TTC549 (cell line): Measurements from ENCODE around the gene IL4.
"Not testable (repeated sequence)": the region's sequence is repeated elsewhere in the genome, so short reads cannot be mapped to it uniquely, and the experiment has no call there.

Experiments used
- FAIRE-seq: peaks from 2 replicates; lab custom pipeline; 2012; peaks lifted over from hg19 to GRCh38; lab: Jason Lieb, UNC

IL4 gene

DNA sequence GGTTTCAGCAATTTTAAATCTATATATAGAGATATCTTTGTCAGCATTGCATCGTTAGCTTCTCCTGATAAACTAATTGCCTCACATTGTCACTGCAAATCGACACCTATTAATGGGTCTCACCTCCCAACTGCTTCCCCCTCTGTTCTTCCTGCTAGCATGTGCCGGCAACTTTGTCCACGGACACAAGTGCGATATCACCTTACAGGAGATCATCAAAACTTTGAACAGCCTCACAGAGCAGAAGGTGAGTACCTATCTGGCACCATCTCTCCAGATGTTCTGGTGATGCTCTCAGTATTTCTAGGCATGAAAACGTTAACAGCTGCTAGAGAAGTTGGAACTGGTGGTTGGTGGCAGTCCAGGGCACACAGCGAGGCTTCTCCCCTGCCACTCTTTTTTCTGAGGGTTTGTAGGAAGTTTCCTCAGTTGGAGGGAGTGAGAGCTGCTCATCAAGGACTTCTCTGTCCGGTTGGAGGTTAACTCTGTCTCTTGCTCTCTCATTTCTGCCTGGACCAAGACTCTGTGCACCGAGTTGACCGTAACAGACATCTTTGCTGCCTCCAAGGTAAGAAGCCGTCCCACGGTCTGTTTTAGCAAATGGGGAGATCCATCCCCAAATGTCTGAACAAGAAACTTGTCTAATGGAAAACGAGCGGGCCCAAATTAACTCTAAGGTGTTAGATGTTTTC, at the start of gene IL4:
Gene IL4 (plus strand): TSS at position 51 of the 692 bp plus-strand sequence. CDS start 62 bp downstream, at position 113.
- FAIRE-seq = no peak

DNA sequence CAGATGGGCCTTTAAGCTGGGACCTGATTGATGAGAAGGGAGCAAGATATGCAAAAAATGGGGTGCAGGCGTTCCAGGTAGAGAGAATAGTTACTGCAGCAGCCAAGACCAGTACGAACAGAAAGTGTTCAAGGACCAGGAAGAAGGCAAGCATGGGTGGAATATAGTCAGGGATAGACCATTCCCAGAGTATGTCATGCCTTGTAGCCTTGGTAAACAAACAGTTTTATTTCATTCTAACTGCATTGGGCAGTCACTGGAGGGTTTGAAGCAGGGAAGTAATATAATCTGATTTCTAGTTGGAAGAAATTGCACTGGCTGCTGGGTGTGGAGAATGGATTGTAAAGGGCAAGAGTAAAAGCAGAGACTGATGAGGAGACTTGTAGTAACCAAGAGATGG, 46.3 kb upstream of the IL4 start:
- FAIRE-seq = no peak

DNA sequence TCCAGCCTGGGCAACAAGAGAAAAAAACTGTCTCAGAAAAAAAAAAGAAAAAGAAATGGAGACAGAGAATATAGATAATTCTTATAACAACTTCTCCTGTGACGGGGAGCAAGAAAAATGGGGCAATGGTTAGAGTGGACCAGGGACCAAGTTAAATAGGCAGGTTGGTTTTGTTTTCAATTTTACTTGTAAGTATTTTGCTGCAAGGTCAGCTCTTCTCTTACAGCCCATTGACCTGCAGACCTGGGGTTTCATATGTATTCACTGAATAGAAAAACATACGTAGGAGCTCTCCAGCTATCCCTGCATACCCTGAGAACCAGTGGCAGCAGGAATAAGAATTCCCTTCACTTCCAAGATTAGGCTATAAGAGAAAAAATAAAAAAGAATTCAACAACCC, 45.0 kb upstream of the IL4 start:
- no peak for FAIRE-seq

DNA sequence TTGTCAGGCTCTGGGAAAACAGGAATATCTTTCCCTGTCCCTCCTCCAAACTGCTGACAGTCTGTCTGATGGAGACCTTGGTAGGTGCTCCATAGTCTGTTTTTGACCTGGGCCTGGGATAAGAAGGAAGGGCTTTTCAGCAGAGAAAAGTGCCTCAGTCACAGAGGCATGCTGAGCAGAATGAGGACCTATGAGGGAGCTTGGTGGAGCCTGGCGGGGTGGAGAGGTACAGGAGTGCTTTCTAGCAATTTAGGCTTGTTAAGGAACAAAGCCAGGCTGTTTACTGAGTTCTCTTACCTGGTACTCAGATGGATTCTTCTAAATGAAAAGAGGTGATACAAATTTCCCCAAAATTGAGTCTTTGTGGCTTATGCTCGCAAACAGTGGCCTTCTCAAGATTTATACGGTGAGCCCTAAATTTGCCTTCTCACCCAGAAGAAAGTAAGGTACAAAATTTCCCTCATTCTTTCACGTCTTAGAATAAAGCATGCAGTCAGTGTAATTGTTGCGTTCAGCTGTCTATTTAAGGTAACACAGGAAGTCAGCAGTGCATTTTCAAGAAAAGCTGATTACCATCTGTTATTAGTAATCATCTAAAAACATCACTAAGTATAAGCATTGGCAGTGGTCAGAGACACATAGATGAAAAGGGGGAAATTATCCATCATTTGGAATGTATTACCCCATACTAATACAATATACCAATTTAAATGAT, 44.4 kb upstream of the IL4 start:
- FAIRE-seq = no peak

DNA sequence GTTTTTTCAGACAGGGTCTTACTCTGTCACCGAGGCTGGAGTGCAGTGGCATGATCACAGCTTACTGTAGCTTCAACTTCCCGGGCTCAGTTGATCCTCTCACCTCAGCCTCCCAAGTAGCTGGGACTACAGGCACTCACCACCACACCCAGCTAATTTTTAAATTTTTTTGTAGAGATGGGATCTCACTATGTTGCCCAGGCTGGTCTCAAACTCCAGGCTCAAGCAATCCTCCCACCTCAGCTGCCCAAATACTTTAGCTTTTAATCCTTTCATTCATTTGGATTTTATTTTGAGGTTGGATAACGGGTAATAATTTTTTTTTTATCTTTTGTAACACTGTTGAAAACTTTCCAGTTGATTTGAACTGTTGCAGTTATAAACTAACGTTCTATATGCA, 40.2 kb upstream of the IL4 start:
- not testable (repeated sequence) for FAIRE-seq

DNA sequence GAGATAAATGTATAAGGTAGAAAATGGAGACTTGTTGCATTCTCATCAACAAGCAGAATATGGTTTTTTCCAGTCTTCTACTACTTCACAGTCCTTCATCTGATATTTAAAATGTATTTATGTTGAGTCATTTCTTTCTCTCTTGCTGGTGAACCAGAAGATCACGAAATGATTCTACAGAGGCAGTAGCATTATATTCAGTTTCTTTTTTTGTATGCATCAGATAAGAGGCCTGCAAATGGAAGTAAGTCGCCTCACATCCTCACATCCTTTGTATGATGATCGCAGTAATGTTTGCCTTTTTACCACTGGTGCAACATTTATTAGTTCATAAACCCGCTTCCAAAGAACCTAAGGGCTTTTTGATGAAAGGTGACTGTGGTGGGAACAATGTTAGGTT, 37.9 kb upstream of the IL4 start:
- FAIRE-seq = no peak

DNA sequence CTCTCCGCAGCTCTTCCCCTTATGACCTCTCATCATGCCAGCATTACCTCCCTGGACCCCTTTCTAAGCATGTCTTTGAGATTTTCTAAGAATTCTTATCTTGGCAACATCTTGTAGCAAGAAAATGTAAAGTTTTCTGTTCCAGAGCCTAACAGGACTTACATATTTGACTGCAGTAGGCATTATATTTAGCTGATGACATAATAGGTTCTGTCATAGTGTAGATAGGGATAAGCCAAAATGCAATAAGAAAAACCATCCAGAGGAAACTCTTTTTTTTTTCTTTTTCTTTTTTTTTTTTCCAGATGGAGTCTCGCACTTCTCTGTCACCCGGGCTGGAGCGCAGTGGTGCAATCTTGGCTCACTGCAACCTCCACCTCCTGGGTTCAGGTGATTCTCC, 36.5 kb upstream of the IL4 start:
- FAIRE-seq = no peak

DNA sequence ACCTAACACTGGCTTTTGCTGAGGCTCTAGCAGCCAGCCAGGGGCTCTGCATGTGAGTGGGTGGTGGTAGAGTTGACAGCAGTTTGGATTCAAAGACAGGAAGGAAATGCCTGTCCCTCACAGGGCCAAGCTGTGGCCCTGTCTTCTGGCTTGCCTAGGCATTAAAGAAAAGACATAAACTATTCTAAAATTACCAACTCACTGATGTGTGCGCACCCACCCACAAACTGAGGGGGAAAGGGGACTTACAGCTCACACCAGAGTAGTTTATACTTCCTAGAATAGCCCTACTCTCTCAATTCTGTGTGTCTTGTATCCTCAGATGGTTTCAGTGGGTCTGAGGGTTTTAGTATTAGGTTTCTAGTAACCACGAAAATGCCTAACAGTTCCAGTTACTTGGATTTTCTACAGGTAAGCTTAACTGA, 34.1 kb upstream of the IL4 start:
- no peak for FAIRE-seq

DNA sequence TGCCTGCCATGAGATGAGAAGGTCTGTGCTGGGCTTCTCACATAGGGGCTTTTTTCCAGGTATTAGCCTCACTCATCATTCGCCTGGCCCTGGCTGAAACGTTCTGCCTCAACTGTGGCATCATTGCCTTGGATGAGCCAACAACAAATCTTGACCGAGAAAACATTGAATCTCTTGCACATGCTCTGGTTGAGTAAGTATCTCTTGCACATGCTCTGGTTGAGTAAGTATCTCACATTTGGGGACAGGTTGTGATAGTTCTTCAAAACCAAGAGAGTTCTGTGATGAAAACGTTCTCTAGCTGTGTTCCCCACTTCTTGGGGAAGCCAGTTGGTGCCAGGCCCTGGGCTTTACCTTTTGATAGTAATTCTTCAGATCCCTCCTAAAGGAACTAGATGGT, 33.2 kb upstream of the IL4 start:
- no peak for FAIRE-seq

DNA sequence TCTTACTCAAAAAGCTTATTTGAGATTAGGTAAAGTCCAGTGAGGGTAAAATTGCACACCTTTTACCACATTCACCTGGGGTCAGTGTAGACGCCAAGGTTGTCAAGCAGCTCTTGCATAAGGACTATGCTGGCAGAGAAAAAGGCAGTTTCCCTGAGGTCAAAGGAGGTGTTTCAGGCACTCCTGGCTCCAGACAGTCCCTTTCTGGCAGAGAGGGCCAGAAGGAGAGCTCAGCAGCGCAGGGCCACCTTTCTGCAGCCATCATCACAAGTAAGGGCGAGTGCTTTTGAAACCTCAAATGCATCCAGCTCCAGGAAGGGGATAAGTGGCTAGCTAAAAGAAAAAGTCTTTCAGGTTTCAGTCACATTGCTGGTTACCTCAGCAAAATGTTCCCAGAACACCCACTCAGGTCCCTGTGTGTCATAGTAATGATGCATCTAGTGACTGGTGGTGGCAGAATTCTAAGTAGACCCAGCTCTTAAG, 32.5 kb upstream of the IL4 start:
- no peak for FAIRE-seq

DNA sequence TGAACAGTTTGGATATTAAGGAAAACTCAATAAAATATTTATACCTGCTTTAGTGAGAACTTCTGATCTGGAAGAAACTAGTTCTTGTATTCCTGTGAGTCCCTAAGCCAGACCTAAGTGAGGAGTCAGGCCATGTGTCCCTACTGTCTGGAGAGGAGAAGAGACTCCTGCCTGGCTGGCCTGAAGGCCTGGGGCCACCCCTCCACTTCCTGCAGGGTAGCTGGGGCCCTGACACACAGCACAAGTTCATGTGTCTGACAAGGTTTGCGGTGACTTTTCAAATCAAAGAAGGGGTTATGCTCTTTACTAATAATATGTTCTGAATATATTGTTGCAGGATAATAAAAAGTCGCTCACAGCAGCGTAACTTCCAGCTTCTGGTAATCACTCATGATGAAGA, 31.9 kb upstream of the IL4 start:
- FAIRE-seq = no peak

DNA sequence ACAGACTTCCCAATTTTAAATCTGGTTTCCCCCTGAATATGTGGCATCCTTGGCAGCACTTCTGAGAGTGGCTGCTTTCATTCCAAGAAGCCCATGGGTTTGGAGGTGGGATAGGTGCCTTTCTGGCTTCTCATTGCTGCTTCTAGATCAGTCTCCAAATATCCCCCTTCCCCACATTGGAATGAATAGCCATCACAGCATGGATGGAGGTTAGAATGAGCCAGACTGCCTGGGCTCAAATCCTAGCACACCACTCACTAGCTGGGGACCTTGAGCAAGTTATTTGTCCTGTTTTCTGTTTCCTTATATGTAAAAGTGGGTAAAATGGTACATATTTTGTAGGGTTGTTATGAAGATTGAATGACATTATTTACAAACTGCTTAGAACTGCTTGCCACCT, 29.6 kb upstream of the IL4 start:
- FAIRE-seq = no peak

DNA sequence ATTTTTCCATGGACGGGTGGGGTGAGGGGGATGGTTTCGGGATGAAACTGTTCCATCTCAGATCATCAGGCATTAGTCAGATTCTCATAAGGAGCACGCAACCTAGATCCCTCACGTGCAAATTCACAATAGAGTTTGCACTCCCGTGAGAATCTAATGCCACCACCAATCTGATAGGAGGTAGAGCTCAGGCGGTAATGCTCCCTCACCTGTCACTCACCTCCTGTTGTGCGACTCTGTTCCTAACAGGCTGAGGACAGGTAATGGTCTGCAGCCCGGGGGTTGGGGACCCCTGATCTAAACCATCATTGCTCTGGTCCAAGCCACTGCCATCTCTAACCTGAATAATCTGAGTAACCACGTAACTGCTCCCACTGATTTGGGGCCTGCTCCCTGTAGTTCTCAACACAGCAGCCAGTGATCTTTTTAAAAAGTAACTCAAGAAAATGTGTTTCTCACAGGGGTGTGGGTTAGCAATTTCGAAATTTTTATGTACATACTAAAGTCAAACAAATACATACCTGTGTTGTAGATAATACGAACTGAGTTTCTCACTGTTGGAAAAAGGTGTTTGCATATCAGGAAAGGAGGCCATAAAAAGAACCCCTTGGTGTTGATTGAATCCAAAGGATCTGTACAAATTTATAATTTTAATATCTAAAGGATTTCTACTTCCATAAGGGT, 27.1 kb upstream of the IL4 start:
- FAIRE-seq = no peak

DNA sequence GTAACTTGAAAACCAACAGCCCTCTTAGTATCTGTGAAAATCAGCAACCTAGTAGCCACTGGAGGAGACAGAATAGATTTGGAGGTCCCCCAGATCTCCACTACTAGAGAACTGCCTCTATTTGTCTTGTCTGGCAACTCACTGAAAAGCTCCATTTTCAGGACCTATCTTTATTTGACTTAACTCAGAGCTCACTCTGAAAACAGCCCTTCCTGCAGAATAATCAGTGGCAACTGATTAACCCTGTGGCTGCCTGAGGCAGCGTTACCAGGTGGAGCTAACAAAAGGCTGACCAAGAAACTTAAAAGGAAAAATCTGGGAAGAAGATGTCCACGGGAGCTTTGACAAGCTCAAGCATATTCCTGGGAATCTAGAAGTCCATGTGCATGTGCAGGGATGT, 26.3 kb upstream of the IL4 start:
- FAIRE-seq = no peak

DNA sequence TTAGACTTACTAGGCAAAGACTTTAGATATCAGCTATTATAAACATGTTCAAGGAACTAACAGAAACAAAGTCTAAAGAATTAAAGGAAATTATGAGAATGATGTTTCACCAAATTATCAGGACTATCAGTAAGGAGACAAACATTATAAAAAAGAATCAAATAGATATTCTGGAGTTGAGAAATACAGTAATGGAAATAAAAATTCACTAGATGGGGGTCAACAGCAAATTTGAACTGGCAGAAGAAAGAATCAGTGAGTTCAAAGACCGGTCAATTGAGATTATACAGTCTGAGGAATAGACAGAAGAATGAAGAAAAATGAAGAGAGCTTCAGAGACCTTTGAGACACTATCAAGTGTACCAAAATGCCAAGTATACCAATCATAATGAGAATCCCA, 25.4 kb upstream of the IL4 start:
- no peak for FAIRE-seq

DNA sequence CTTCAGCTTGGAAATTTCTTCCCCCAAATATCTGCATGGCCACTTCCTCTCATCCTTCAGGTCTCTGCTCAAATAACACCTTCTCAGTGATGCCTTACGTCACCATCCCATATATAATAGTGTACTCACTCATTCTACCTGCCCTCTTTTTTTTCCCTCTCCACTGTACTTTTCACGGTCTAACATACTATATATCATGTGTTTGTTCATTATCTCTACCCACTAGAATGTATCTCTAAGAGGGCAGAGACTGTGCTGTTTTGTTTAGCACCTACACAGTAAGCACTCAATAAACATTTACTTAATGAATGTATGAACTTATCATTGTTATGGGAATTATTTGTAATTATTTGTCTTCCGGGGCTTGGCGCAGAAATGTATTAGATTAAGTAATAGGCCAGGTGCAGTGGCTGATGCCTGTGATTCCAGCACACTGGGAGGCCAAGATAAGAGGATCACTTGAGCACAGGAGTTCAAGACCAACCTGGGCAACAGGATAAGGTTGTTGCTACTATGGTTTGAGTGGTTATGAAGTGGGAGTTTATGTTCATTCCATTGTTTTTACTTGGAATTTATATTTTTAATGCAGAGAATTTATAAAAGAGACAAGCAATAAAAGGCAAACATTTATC, 21.8 kb upstream of the IL4 start:
- FAIRE-seq = no peak

DNA sequence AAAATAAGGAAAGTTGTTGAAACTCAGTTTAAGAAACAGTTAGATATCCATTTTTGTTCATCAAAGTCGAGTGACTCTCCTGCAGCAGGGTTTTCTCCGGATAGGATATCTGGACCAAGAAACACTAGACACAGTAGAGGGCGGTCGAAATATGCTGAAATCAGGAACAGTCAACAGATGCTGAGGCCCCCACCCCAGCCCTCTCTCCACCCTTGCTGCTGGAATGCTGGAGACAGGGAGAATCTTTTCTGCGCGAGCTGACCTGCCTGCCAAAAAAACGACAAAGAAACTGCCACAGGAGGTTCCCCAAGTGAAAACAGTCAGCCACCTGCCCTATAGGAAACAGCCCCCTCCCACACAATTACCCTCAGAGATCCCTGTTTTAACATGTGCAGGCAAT, 20.1 kb upstream of the IL4 start:
- no peak for FAIRE-seq

DNA sequence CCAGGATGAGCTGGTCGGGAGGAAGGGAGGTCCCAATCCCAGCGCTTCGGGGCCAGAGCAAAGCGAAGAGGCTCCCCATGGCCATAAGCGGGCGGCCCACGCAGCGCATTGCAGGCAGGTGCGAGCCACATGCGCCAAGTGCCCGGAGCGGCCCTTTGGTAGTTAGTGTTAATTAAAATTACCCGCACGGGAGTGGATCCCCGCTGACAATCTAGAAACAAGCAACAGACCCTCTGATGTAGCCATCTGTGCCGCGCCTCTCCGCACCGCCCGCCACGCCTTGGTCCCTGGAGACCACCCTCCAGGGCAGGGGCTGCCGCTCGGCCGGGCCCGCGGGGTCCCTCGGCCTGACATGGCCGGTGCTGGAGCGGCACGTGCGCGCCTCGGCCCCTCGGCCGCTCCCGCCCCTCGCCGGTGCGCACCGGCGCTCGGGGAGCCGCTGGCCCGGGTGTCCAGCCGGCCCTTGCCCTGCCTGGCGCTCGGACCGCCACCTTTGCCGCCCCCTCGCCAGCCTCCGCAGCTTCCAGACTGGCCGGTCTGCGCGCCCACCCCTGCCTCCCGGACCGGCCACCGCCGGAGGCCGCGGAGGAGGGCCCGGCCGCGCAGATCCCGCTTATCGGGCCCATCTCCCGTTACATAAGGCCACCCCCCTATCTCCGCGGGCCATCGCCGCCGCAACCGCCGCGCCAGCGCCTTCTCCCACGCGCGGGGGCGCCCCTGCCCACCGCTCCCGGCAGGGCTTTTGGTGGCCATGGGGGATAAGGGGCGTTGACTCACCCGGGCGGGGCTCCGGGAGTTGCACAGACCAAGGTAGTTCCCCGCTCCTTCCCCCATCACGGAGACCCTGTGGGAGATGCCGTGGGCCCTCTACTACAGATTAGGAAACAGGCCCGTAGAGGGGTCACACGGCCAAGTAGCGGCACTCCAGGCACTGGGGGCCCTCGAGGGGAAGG, 17.7 kb upstream of the IL4 start:
- no peak for FAIRE-seq

DNA sequence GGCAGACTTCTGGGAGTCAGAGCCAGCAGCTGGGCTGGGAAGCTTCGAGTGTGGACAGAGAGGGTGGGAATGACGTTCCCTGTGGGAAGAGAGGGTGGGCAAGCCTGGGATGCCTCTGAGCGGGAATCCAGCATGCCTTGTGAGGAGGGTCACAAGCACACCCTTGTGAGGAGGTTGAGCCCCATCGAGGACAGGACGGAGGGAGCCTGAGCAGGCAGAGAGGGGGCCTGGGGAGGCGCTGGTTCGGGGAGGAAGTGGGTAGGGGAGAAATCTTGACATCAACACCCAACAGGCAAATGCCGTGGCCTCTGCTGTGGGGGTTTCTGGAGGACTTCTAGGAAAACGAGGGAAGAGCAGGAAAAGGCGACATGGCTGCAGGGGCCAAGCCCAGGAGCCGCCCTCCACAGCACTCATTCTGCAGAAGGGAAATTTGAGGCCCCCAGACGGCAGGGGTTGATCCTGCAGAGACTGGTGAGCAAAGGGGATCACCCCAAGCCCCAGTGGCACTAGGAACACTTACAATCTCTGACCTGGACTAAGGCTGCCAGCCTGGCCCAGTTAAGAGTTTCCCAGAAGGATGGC, 16.9 kb upstream of the IL4 start:
- FAIRE-seq = no peak

DNA sequence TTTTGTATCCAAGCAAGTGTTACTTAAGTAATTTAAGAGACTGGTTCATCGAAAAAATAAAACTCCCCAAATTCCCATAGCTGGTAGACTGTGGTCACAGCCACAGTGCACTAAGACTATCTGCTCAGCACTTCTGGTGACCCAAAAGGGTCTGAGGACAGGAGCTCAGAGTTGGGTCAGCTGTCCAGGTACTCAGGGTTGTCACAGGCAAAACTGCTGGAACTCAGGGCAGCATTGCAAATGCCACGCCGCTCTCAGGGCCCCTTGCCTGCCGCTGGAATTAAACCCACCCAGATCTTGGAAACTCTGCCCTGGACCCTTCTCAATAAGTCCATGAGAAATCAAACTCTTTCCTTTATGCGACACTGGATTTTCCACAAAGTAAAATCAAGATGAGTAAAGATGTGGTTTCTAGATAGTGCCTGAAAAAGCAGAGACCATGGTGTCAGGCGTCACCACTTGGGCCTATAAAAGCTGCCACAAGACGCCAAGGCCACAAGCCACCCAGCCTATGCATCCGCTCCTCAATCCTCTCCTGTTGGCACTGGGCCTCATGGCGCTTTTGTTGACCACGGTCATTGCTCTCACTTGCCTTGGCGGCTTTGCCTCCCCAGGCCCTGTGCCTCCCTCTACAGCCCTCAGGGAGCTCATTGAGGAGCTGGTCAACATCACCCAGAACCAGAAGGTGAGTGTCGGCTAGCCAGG, 16.0 kb upstream of the IL4 start, which contains the start of gene IL13:
Gene IL13 (plus strand): TSS at position 498 of the 705 bp plus-strand sequence. CDS start 14 bp downstream, at position 512.
- FAIRE-seq = no peak
